Medulla oblongata (tissue), 1 donor: Measurements from ENCODE around the gene TRAPPC6A.

ENCODE experiments used
- DNase-seq: peaks from one replicate; pipeline ENCODE4 v3.0.0-alpha.2; 2015; ENCODE audit errors: extremely low spot score

The TRAPPC6A gene

DNA sequence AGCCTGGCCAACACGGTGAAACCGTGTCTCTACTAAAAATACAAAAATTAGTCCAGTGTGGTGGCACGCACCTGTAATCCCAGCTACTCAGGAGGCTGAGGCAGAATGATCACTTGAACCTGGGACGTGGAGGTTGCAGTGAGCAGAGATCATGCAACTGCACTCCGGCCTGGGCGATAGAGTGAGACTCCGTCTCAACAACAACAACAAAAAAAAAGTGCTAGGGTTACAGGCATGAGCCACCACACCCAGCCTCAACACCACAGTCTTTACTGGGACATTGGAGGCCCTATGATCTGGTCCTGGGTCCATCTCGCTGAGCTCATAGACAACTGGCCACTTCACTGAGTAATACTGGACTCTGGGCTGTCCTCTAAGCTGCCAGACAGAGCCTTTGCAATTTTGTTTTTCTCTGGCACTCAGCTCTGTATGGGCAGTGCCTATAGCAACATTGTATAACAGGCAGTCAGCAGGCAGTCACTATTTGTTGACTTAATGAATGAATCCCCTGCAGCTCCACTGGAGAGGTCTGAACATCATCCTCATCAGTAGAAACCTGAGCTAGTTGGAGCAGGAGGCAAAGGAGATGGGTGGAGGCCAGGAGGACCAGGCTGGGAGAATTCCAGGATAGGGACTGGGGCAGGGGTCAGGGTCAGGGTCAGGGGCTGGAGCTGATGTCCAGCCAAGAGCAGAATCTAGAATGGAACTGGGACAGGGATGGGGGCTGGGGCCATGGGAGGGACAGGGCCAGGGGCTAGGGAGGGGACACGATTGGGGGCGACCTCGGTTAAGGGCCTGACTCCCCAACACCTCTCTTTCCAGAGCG lies 8.7 kb upstream of the TRAPPC6A start:
- DNase-seq, result no peak

DNA sequence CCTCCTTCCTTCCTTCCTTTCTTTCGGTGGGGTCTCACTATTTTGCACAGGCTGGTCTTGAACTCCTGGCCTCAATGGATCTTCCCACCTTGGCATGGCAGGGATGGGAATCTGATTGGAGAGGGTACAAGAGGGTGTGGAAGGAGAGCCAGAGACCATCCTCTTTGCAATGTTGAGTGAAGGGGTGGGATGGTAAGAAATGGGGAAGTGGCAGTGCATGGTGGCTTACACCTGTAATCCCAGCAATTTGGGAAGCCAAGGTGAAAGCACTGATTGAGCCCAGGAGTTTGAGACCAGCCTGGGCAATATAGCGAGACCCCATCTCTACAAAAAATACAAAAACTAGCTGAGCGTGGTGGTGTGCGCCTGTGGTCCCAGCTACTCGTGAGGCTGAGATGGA lies 6.1 kb upstream of the TRAPPC6A start:
- no peak for DNase-seq

DNA sequence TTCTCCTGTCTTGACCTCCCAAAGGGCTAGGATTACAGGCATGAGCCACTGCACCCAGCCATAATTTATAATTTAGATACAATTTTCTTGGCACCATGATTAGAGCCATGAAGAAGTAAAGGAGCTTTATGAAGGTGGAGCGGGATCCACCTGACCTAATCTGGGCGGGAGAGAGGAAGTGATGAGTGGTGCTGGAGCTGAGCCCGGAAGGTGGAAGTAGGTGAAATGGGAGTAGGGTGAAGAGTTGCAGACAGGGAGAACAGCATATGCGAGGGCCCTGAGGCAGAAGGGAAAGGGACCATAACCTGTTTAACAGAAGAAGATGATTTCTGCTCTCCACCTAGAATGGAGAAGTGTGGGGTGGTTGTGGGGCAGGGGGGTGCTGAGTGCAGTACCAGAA lies 4.7 kb upstream of the TRAPPC6A start:
- no peak for DNase-seq

DNA sequence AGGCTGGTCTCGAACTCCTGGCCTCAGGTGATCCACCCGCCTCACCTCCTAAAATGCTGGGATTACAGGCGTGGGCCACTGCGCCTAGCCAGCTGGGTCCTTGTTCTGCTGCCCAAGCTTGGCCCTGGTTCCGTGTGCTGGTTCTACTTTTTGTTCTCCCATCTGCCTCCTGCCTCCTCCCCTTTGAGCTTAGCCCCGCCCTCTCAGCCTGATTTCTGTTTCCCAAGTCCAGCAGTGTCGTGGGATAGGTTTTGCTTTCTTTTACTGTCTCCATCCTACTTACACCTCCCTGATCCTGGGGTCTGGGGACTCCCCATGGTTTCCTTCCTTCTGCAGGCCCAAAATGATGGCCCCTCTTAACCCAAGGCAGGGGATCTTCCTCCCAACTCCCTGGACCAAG lies 2.9 kb upstream of the TRAPPC6A start:
- no peak for DNase-seq

DNA sequence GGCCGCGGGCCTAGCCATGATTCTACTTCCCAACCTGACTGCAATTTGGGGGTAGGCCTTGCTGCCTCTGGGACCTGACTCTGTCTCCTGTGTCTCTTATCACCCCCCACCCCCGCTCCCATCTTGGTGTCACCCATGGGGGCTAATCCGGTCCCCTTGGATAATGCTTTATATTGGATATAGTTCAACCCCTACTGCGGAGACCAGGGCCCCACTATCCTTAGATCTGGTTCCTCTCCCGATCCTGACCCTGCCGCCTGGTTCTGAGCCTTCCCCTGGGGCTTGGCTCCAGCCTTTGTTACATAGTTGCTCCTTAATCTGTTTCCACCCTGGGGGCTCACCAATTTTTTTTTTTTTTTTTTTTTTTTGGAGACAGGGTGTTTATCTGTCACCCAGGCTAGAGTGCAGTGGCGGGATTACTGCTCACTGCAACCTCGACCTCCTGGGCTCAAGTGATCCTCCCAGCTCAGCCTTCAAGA lies 1.9 kb upstream of the TRAPPC6A start:
- no peak for DNase-seq

DNA sequence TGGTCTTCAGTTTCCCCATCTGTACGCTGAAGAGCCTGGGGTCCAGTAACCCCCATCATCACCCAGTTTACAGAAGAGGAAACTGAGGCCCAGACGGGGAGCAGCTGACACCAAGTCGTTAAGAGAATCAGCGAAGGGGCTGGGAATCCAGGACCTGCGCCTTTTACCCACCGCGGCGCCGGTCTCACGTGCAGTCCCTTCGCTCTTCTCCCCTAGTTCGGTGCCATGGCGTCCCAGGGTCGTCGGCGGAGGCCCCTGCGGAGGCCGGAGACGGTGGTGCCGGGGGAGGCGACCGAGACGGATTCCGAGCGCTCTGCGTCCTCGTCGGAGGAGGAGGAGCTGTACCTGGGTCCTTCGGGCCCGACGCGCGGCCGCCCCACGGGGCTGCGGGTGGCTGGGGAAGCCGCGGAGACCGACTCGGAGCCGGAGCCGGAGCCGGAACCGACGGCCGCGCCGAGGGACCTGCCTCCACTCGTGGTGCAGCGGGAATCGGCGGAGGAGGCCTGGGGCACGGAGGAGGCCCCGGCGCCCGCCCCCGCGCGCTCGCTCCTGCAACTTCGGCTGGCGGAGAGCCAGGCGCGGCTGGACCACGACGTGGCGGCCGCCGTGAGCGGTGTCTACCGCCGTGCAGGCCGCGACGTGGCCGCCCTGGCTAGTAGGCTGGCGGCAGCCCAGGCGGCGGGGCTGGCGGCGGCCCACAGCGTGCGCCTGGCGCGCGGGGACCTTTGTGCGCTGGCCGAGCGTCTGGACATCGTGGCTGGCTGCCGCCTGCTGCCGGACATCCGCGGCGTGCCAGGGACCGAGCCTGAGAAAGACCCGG lies 1.2 kb upstream of the TRAPPC6A start:
- no peak for DNase-seq

DNA sequence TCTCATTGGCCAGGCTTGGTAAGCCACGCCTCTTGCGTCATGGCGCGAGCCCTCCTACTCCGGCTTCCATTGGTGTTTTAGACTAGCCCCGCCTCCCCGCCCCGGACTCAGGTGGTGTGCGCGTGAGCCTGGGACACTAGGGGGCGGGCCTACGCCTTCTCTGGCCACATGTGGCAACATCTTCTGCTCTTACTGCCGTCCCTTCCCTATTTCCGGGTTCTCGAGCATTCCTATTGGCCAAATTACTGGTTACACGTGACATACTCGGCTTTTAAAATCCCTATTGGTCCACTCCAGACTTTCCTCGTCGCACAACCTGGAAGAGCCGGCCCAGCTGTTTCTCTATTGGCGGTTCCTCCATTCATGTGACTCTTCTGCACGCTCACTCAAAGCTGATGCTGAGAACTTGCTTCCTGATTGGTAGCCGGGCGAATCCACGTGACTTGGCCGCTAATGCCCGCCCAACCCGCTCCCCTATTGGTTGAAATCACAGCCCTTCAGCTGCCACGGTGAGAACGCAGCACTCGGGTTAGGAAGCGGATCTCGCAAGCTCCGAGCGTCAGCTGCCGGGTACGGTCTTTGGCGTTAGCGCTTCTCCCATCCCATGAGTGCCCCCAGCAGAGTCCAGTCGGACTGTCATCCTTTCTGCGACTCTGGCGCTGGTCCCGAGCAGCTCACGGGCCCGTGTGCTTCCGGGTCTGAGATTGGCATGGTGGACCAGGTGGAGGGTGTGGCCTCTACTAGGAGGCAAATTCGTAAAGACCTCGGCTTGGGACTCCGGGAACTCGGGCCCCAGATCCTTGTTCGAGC lies 430 bp upstream of the TRAPPC6A start, which contains the start of gene BLOC1S3:
TSS of gene BLOC1S3 (plus strand) at position 523 of the 810 bp plus-strand sequence. CDS start 513 bp downstream, outside the sequence.
- peak; percentile 100 for DNase-seq

DNA sequence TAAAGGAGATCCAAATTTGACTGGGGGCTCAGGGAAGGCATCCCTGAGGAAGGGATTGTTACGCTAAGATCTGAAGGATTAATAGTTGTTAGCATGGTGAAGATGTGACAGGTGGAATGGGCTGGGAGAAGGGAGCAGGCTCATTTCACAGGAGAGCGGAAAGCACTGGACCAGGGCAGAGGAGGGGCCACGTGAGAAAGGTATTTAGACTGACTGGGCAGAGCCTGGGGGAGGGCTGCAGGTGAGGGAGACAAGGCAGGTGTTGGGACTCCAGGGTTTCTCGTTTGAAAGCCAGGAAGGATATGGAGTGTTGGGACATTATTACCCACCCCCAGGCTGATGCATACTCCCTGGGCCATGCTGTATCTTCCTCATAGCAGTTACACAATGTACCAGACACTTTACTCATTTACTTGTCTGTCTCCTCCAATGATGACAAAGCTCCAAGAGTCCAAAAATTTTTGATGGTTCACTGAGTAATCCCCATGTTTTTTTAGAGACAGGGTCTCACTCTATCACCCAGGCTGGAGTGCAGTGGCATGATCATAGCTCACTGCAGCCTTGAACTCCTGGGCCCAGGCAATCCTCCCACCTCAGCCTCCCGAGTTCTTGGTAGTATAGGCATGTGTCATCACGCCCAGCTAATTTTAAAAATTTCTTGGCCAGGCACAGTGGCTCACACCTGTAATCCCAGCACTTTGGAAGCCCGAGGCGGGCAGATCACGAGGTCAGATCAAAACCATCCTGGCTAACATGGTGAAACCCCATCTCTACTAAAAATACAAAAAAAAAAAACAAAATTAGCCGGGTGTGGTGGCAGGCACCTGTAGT lies 2.3 kb downstream of the TRAPPC6A start:
- no peak for DNase-seq

DNA sequence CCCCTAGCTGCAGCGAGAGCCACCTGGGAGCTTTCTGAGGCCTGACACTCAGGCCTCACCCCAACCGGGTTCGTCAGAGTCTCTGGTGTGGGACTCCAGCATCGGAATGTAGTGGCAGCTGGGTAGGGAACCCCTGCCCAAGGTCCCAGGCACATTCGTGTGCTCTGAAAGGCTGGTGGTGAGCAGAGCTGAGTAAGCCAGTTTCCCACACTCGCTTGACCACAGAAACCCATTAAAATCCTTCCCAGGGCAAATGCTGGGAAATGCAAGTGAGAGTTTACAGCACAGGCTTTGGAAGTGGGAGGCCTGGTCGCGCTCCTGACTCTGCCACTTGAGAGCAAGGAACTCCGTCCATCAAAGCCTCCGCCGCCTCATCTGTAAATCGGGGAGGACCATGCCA lies 4.2 kb downstream of the TRAPPC6A start:
- no peak for DNase-seq

DNA sequence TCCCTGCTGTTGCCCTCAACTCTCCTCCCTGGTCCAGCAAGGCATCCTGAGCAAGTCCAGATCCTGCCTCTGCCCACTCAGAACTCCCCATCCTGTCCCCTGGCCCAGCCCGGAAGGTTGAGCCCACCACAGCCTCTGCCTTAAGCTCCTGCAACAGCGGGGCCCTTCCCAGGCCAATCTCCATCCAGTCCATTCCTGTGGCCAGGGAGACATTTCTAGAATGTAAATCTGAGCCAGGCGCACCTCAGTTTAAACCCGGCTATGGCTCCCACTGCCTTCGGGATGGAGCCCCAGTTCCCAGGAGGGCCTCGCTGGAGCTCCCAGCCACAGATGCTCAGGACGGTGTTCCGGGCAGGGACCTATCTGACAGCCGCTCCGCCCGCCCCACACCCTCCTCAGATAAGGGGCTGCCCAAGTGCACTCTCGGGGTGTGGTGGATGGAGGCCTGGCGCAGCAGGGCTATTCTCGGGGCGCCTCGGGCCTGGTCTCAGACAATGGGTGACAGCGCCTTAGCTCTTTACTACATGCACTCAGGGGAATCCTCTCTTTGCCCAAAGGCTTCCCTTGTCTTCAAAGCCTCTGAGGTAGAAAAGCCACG lies 5.3 kb downstream of the TRAPPC6A start:
- no peak for DNase-seq

DNA sequence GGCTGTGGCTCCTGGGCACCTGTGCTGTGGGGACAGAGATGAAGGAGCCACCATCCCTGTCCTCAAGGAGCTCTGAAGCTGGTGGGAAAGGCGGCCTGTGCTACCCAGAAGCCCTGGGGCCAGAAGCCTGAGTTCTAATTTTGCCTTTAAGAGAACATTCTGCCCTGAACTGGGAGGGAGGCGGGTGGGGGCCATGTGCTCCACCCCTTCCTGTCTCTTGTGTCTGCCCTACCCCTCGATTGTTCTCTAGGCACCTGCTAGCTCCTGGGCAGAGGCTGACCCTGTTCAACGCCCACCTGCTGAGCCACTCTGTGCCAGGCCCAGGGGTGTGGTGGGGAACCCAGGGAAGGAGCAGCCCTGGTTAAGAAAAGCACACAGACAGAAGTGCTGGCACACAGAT lies 5.9 kb downstream of the TRAPPC6A start:
- no peak for DNase-seq

DNA sequence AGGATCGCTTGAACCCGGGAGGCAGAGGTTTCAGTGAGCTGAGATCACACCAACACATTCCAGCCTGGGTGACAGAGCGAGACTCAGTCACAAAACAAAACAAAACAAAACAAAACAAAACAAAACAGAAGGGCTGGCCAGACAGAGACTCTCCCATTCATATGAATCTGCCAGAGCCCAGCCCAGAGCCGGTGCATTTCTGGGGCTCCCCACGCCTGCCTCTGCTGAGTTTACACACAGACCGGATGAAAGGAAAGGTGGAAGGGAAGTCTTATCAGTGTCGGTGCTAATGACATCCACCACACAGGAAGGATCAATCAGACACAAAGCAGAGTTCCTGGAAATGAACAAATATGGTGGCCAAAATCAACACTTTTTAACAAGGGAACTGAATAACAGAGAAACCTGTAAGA lies 6.8 kb downstream of the TRAPPC6A start:
- DNase-seq, result no peak

DNA sequence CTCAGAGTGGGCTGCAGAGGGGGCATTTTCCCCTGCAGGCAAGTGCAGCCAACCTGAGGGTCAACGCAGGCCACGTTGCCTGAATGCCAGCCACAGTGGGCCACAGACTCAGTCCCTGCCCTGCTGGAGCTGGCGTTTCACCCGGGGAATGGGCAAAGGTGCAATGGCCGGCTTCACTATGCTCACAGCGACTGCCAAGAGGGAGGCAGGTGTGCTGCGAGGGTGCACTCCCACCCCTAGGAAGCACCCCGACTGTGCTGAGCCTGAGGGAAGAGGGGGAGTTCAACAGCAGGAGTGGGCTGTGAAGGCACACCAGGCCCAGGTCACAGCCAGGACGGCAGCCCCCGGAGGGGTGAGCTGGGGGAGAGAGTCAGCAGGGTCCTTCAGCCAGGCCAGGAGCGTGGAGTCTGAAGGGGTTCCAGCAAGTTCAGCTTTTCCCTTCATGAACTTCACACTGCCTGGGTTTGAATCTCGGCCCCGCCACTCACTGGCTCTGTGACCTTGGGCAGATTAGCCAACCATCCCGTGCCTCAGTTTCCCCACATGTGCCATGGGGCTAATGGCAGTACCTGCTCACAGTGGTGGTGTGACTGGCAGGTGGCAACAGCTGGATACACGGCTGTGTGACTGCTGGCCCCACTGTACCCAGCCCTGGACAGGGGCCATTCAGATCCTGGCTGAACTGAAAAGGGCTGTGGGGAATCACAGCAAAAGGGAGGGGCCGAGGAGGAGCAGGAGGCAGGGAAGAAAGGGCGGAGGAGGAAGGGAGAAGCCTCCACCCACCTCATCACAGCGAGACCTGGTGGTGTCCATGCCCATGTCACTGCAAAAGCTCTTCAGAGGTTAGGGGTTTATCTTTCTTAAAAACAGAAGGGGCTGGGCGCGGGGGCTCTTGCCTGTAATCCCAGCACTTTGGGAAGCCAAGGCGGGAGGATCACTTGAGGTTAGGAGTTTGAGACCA lies 7.6 kb downstream of the TRAPPC6A start:
- DNase-seq, result no peak

DNA sequence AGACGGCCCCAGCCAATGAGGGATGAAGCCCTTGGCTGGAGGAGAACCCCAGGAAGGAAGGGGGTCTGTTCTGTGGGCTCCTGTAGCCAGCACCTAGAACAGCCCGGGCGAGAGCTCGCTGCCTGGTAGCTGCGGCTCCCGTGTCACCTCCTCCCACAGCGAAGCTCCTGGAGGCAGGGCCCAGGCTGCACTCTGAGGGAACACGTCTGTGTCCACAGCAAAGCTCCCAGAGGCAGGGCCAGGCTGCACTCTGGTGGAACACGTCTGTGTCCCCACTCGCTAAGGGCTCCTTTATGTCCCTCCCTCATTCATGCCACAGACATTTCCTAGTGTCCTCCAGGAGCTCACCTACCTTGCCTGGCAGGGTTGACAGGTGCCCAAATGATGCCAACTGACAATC lies 8.4 kb downstream of the TRAPPC6A start:
- DNase-seq, result no peak

DNA sequence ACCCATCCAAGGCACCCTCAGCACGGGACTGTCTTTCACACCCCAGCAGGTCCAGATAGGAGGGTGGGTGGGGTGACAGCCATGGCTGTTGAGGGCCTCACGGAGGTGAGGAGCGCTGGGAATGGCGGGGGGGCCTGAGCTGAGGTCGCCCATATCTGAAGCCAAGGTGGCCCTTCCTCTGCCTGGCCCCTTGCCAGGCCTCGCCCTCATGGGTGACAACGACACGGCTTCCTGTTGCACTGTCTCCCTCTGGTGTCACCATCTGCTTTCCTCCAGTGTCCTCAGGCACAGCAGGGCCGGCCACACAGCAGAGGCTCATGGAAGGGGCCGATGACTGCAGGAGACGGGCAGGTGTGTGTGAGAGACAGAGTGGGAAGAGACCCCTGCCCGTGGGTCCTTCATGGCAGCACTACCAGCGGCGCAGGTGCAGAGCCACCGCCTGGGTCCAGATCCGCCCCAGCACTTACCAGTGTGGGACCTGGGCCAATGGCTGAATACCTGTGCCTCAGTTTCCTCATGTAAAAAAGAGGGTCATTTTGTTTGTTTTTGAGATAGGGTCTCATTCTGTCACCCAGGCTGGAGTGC lies 9.2 kb downstream of the TRAPPC6A start:
- no peak for DNase-seq

DNA sequence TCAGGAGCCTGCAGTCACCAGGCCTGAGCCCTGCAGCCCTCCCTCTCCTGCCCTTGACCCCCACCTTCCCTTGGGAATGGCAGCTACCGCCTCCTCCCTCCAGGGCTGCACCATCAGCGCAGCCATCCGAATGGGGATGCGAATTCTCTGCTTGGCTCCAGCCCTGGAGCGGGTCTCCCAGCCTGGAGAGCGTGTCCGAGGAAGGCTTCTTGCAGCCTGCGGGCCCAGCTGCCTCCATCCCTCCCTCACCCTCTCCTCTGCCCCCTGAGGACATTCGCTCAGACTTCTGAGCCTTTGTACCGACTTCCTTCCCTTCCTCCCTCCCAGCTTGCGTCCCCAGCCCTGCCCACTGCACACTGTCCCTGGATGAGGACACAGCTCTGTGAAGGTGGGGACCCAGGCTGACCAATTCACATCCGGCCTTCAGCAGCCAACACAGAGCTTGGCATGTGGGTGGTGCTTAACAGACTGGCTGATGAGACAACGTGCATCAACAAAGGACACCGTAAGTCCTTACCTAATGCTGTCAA lies 11.2 kb downstream of the TRAPPC6A start:
- DNase-seq, result no peak

DNA sequence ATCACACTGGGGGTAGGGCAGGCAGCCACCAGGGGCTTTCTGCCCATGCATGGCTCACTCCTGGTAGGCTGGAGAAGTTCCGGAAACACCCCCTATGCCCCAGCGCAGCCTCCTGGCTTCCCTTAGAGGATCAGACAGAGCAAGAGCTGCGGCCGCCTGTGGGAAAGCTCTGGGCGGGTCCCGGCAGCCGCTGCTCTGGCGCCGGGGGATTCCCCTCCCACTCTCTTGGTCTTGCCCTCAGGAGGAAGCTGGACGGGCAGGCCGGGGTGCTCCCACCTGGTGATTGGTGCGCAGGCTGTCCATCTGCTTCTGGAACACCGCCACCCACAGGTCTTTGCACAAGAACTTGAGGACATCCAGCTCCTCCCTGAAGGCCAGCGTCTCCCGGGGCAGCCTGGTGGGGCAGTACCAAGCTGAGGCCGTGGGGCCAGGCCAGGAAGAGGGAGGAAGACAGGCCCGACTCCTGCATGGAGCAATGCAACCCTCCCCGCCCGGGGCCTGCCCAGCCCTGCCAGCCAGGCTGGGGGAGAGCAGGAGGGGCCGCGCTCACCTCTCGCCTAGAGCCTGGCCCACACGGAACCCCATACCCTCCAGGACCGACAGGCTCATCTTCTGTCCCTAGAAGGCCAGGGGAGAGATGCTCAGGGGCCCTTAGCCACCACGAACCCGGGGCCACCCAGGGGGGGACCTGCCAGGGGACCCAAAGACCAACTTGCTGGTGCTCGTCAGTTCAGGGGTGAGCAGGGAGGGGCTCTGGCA lies 13.3 kb downstream of the TRAPPC6A start:
- DNase-seq, result no peak
